ENCODE data around the gene PRPF19. TPM values are rescaled to one million over a fixed set of nuclear protein-coding genes. Genes with fewer than 3 reads are reported as not detected.

The PRPF19 gene
- total and polyA plus RNA-seq, 2 of the 4 experiments (the other 2 are of a cell fraction), result 29.8 to 50.4 TPM

- no peak overlapping the region for H3K23ac ChIP-seq (ENCODE audit: low read depth, low read length)
- TF ChIP-seq CHD1 (IDR thresholded peaks at IDR 0.05; ENCODE audit: low read depth, low read length) (no peak), NFE2L2 (IDR thresholded peaks at IDR 0.05; ENCODE audit: low read depth, low read length) (no peak), FOS (IDR thresholded peaks at IDR 0.05; ENCODE audit: low read depth, low read length) (no peak), CEBPB (IDR thresholded peaks at IDR 0.05; ENCODE audit: low read depth, low read length) (no peak), MAZ (IDR thresholded peaks at IDR 0.05; ENCODE audit: borderline replicate concordance, low read depth, low read length) (no peak), RAD21 (IDR thresholded peaks at IDR 0.05; ENCODE audit: low read length) (no peak)
- H3K9ac ChIP-seq (ENCODE audit: low read depth, low read length), result no peak overlapping the region
- no TSS peak for BruUV-seq (replicated peaks)
- no peak overlapping the region for H3K14ac ChIP-seq (replicated peaks; ENCODE audit: low read depth, low read length)
- no peak overlapping the region for H3K27ac ChIP-seq (ENCODE audit: insufficient read depth, low read length)
- no peak overlapping the region for H2AK9ac ChIP-seq (replicated peaks; ENCODE audit: low read depth, low read length, poor library complexity)
- no peaks in the 10 kb centered on the region for H3K9me3 ChIP-seq (ENCODE audit: control insufficient read depth, insufficient read depth, low read length)
- H2BK120ac ChIP-seq (ENCODE audit: low read depth, low read length), result no peak overlapping the region
- CTCF ChIA-PET, result no interaction called here
- no peak overlapping the region for H3K4me3 ChIP-seq (ENCODE audit: insufficient read depth, low read depth, low read length)
- H3K27me3 ChIP-seq (ENCODE audit: control insufficient read depth, insufficient read depth, low read length), result no peaks in the 10 kb centered on the region
- dilution Hi-C loops (cut with HindIII; ENCODE audit: low sequenced_read_pairs, unreplicated experiment) (no loop called here), in situ Hi-C loops (cut with MboI; ENCODE audit: low sequenced_read_pairs) (no loop called here), intact Hi-C loops (cut with micrococcal nuclease) (no loop called here)
- no peaks in the 10 kb centered on the region for H4K20me1 ChIP-seq (ENCODE audit: insufficient read depth, low read length)
- H3K4ac ChIP-seq (ENCODE audit: low read depth, low read length), result no peak overlapping the region
- no peak overlapping the region for H2AFZ ChIP-seq (replicated peaks; ENCODE audit: low read length, poor library complexity)
- no peak overlapping the region for H3K4me2 ChIP-seq (ENCODE audit: low read depth, low read length)
- POLR2A ChIA-PET (ENCODE audit: unreplicated experiment), result no interaction called here
- H2BK20ac ChIP-seq (ENCODE audit: low read depth, low read length), result no peak overlapping the region
- no peak for DNase-seq
- no peak for ATAC-seq (ENCODE audit: low read depth)
- H2BK5ac ChIP-seq (ENCODE audit: low read depth, low read length, poor library complexity, severe bottlenecking), result no peak overlapping the region
- no peak overlapping the region for H4K91ac ChIP-seq (ENCODE audit: insufficient read depth, low read depth, low read length)
- no peak overlapping the region for H4K8ac ChIP-seq (ENCODE audit: low read depth in 2 of 2, low read length in 2 of 2)
- H3K79me1 ChIP-seq (ENCODE audit: low read depth in 1 of 2, low read length in 2 of 2), result peaks cover 0 to 5% of the 10 kb centered on the region in 2 experiments; a peak in 1 of 4 replicates
- H3K4me1 ChIP-seq (ENCODE audit: control insufficient read depth, insufficient read depth, low read length), result peaks cover 2% of the 10 kb centered on the region; the same call in 1 of the 2 replicates
- H3K56ac ChIP-seq (ENCODE audit: extremely low read depth, insufficient read depth, low read length), result no peak overlapping the region
- H3K18ac ChIP-seq (ENCODE audit: low read depth, low read length), result no peak overlapping the region
- peaks cover 32% of the 10 kb centered on the region for H3K36me3 ChIP-seq (ENCODE audit: control insufficient read depth, insufficient read depth, low read length)
- H2AK5ac ChIP-seq (ENCODE audit: low read depth, low read length), result no peak overlapping the region
- H4K5ac ChIP-seq (ENCODE audit: low read depth, low read length), result no peak overlapping the region
- no peak overlapping the region for H2BK15ac ChIP-seq (ENCODE audit: low read depth, low read length)
- no peaks in the 10 kb centered on the region for H3K9me1 ChIP-seq (ENCODE audit: insufficient read depth, low read length)
- WGBS, 2 experiments (ENCODE audit: extremely low coverage in 2 of 2, insufficient read length in 1 of 2), result 82% methylated on average over 4 of the region's 17 CpGs; no CpG with 5 or more reads in 1 of the 2 experiments
Observed at GRCh38 chr11:60851327-60852104, 54.9 kb downstream of the PRPF19 start.
